ENCODE measurements around the gene NEK4.

The NEK4 gene

GRCh38 chr3:52704611-52705437, 65.9 kb downstream of the NEK4 start:
- H3K27ac ChIP-seq (ENCODE audit: insufficient read depth, low read length, poor library complexity, severe bottlenecking), result peak overlapping the region; percentile 92
- H3K4me1 ChIP-seq (ENCODE audit: control insufficient read depth, insufficient read depth, low read length, poor library complexity, severe bottlenecking), result peaks cover 20% of the 10 kb centered on the region
- peak overlapping the region; percentile 90 for H3K4me3 ChIP-seq (ENCODE audit: insufficient read depth, low read depth, low read length, poor library complexity, severe bottlenecking)
- DNase-seq, result no peak
- H3K36me3 ChIP-seq (ENCODE audit: control insufficient read depth, insufficient read depth, low read length), result peaks cover 12% of the 10 kb centered on the region
- no peaks in the 10 kb centered on the region for H3K27me3 ChIP-seq (replicated peaks; ENCODE audit: control insufficient read depth, insufficient read depth, low read length, poor library complexity, severe bottlenecking)
- no peaks in the 10 kb centered on the region for H3K9me3 ChIP-seq (ENCODE audit: control insufficient read depth, low read length)

- H3K9me3 ChIP-seq (ENCODE audit: control insufficient read depth, low read length), result no peaks in the 10 kb centered on the region
- H3K36me3 ChIP-seq (ENCODE audit: control insufficient read depth, insufficient read depth, low read length), result peaks cover 12% of the 10 kb centered on the region
- no peaks in the 10 kb centered on the region for H3K27me3 ChIP-seq (replicated peaks; ENCODE audit: control insufficient read depth, insufficient read depth, low read length, poor library complexity, severe bottlenecking)
- H3K4me3 ChIP-seq (ENCODE audit: insufficient read depth, low read depth, low read length, poor library complexity, severe bottlenecking), result no peak overlapping the region
- no peak overlapping the region for H3K27ac ChIP-seq (ENCODE audit: insufficient read depth, low read length, poor library complexity, severe bottlenecking)
- no peak for DNase-seq
- peaks cover 20% of the 10 kb centered on the region for H3K4me1 ChIP-seq (ENCODE audit: control insufficient read depth, insufficient read depth, low read length, poor library complexity, severe bottlenecking)
Observed at GRCh38 chr3:52703341-52703740, 67.4 kb downstream of the NEK4 start.

GRCh38 chr3:52697632-52697965, 73.1 kb downstream of the NEK4 start:
- Histone ChIP-seq H3K4me1 (ENCODE audit: control insufficient read depth, insufficient read depth, low read length, poor library complexity, severe bottlenecking) (no peaks in the 10 kb centered on the region), H3K36me3 (ENCODE audit: control insufficient read depth, insufficient read depth, low read length) (peaks cover 55% of the 10 kb centered on the region), H3K9me3 (ENCODE audit: control insufficient read depth, low read length) (no peaks in the 10 kb centered on the region), H3K4me3 (ENCODE audit: insufficient read depth, low read depth, low read length, poor library complexity, severe bottlenecking) (no peak overlapping the region), H3K27me3 (replicated peaks; ENCODE audit: control insufficient read depth, insufficient read depth, low read length, poor library complexity, severe bottlenecking) (no peaks in the 10 kb centered on the region), H3K27ac (ENCODE audit: insufficient read depth, low read length, poor library complexity, severe bottlenecking) (no peak overlapping the region)
- no peak for DNase-seq

- Histone ChIP-seq H3K4me3 (ENCODE audit: insufficient read depth, low read depth, low read length, poor library complexity, severe bottlenecking) (no peak overlapping the region), H3K36me3 (ENCODE audit: control insufficient read depth, insufficient read depth, low read length) (peaks cover 61% of the 10 kb centered on the region), H3K27ac (ENCODE audit: insufficient read depth, low read length, poor library complexity, severe bottlenecking) (no peak overlapping the region)
Observed at GRCh38 chr3:52696830-52697631, 73.7 kb downstream of the NEK4 start.

GRCh38 chr3:52695798-52696671, 74.7 kb downstream of the NEK4 start:
- Histone ChIP-seq H3K27ac (ENCODE audit: insufficient read depth, low read length, poor library complexity, severe bottlenecking) (no peak overlapping the region), H3K4me1 (ENCODE audit: control insufficient read depth, insufficient read depth, low read length, poor library complexity, severe bottlenecking) (no peaks in the 10 kb centered on the region), H3K27me3 (replicated peaks; ENCODE audit: control insufficient read depth, insufficient read depth, low read length, poor library complexity, severe bottlenecking) (no peaks in the 10 kb centered on the region), H3K9me3 (ENCODE audit: control insufficient read depth, low read length) (no peaks in the 10 kb centered on the region), H3K4me3 (ENCODE audit: insufficient read depth, low read depth, low read length, poor library complexity, severe bottlenecking) (no peak overlapping the region), H3K36me3 (ENCODE audit: control insufficient read depth, insufficient read depth, low read length) (peaks cover 71% of the 10 kb centered on the region)
- no peak for DNase-seq

More at GRCh38 chr3:52696830-52697631, 73.7 kb downstream of the NEK4 start:
- Histone ChIP-seq H3K27me3 (replicated peaks; ENCODE audit: control insufficient read depth, insufficient read depth, low read length, poor library complexity, severe bottlenecking) (no peaks in the 10 kb centered on the region), H3K9me3 (ENCODE audit: control insufficient read depth, low read length) (no peaks in the 10 kb centered on the region), H3K4me1 (ENCODE audit: control insufficient read depth, insufficient read depth, low read length, poor library complexity, severe bottlenecking) (no peaks in the 10 kb centered on the region)
- DNase-seq, result no peak

GRCh38 chr3:52694528-52695189, 76.1 kb downstream of the NEK4 start:
- peaks cover 81% of the 10 kb centered on the region for H3K36me3 ChIP-seq (ENCODE audit: control insufficient read depth, insufficient read depth, low read length)
- DNase-seq, result no peak
- H3K4me3 ChIP-seq (ENCODE audit: insufficient read depth, low read depth, low read length, poor library complexity, severe bottlenecking), result no peak overlapping the region
- no peaks in the 10 kb centered on the region for H3K27me3 ChIP-seq (replicated peaks; ENCODE audit: control insufficient read depth, insufficient read depth, low read length, poor library complexity, severe bottlenecking)
- no peaks in the 10 kb centered on the region for H3K9me3 ChIP-seq (ENCODE audit: control insufficient read depth, low read length)
- no peaks in the 10 kb centered on the region for H3K4me1 ChIP-seq (ENCODE audit: control insufficient read depth, insufficient read depth, low read length, poor library complexity, severe bottlenecking)
- H3K27ac ChIP-seq (ENCODE audit: insufficient read depth, low read length, poor library complexity, severe bottlenecking), result no peak overlapping the region

GRCh38 chr3:52693071-52693470, 77.7 kb downstream of the NEK4 start:
- Histone ChIP-seq H3K27me3 (replicated peaks; ENCODE audit: control insufficient read depth, insufficient read depth, low read length, poor library complexity, severe bottlenecking) (no peaks in the 10 kb centered on the region), H3K27ac (ENCODE audit: insufficient read depth, low read length, poor library complexity, severe bottlenecking) (no peak overlapping the region), H3K36me3 (ENCODE audit: control insufficient read depth, insufficient read depth, low read length) (peaks cover 94% of the 10 kb centered on the region), H3K4me1 (ENCODE audit: control insufficient read depth, insufficient read depth, low read length, poor library complexity, severe bottlenecking) (no peaks in the 10 kb centered on the region), H3K9me3 (ENCODE audit: control insufficient read depth, low read length) (no peaks in the 10 kb centered on the region), H3K4me3 (ENCODE audit: insufficient read depth, low read depth, low read length, poor library complexity, severe bottlenecking) (no peak overlapping the region)
- DNase-seq, result no peak

- DNase-seq, result no peak
- peaks cover 82% of the 10 kb centered on the region for H3K36me3 ChIP-seq (ENCODE audit: control insufficient read depth, insufficient read depth, low read length)
- no peaks in the 10 kb centered on the region for H3K4me1 ChIP-seq (ENCODE audit: control insufficient read depth, insufficient read depth, low read length, poor library complexity, severe bottlenecking)
Observed at GRCh38 chr3:52690560-52690959, 80.2 kb downstream of the NEK4 start.

GRCh38 chr3:52689151-52689550, 81.6 kb downstream of the NEK4 start:
- Histone ChIP-seq H3K27ac (ENCODE audit: insufficient read depth, low read length, poor library complexity, severe bottlenecking) (no peak overlapping the region), H3K27me3 (replicated peaks; ENCODE audit: control insufficient read depth, insufficient read depth, low read length, poor library complexity, severe bottlenecking) (no peaks in the 10 kb centered on the region), H3K36me3 (ENCODE audit: control insufficient read depth, insufficient read depth, low read length) (peaks cover 70% of the 10 kb centered on the region), H3K4me3 (ENCODE audit: insufficient read depth, low read depth, low read length, poor library complexity, severe bottlenecking) (no peak overlapping the region), H3K4me1 (ENCODE audit: control insufficient read depth, insufficient read depth, low read length, poor library complexity, severe bottlenecking) (no peaks in the 10 kb centered on the region), H3K9me3 (ENCODE audit: control insufficient read depth, low read length) (no peaks in the 10 kb centered on the region)
- no peak for DNase-seq

More at GRCh38 chr3:52690560-52690959, 80.2 kb downstream of the NEK4 start:
- Histone ChIP-seq H3K9me3 (ENCODE audit: control insufficient read depth, low read length) (no peaks in the 10 kb centered on the region), H3K27ac (ENCODE audit: insufficient read depth, low read length, poor library complexity, severe bottlenecking) (no peak overlapping the region), H3K4me3 (ENCODE audit: insufficient read depth, low read depth, low read length, poor library complexity, severe bottlenecking) (no peak overlapping the region), H3K27me3 (replicated peaks; ENCODE audit: control insufficient read depth, insufficient read depth, low read length, poor library complexity, severe bottlenecking) (no peaks in the 10 kb centered on the region)

Data from effector memory CD4-positive, alpha-beta T cell (primary cell).